T-helper 1 cell treated with Interleukin-12 subunit alpha and Interleukin-12 subunit beta and Interleukin-4 antibody, amounts not matched to agents 30 μg/mL and 1 μg/mL, for 36 hours (primary cell): ENCODE measurements around the gene SLC5A11.

Experiments used
- H3K27ac Mint-ChIP-seq: one replicate; pipeline ENCODE4 v1.8.0; 2021; ENCODE audit warnings: mild to moderate bottlenecking, mixed read lengths
- H3K27me3 Mint-ChIP-seq: one replicate; pipeline ENCODE4 v1.8.0; 2021; ENCODE audit warnings: low read depth, mixed read lengths
- H3K36me3 Mint-ChIP-seq: one replicate; pipeline ENCODE4 v1.8.0; 2021; ENCODE audit warnings: low read depth, mixed read lengths
- H3K4me1 Mint-ChIP-seq: one replicate; pipeline ENCODE4 v1.8.0; 2021; ENCODE audit warnings: low read depth, mixed read lengths
- H3K4me3 Mint-ChIP-seq: one replicate; pipeline ENCODE4 v1.8.0; 2021; ENCODE audit warnings: mild to moderate bottlenecking, moderate library complexity, mixed read lengths
- H3K9me3 Mint-ChIP-seq: one replicate; pipeline ENCODE4 v1.8.0; 2021; ENCODE audit warnings: mixed read lengths

Gene SLC5A11

DNA sequence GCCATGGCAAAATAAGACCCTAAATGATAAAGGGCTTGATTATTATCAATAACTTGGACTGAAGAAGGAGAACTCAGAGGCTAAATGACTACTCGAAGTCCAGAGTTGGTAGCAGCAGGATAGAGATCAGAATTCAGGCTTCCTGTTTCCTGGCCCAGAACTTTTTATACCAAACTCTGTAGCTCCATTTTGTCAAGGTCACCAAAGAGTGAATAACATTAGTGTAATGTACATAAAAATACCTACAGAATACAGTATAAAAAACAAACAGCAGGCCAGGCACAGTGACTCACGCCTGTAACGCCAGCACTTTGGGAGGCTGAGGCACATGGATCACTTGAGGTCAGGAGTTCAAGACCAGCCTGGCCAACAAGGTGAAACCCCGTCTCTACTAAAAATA is 90.4 kb downstream of the SLC5A11 start:
- no peak overlapping the region for H3K27ac Mint-ChIP-seq
- H3K27me3 Mint-ChIP-seq, result no peaks in the 10 kb centered on the region
- H3K36me3 Mint-ChIP-seq, result peaks cover 27% of the 10 kb centered on the region
- no peaks in the 10 kb centered on the region for H3K9me3 Mint-ChIP-seq
- H3K4me1 Mint-ChIP-seq, result no peaks in the 10 kb centered on the region
- H3K4me3 Mint-ChIP-seq, result no peak overlapping the region

DNA sequence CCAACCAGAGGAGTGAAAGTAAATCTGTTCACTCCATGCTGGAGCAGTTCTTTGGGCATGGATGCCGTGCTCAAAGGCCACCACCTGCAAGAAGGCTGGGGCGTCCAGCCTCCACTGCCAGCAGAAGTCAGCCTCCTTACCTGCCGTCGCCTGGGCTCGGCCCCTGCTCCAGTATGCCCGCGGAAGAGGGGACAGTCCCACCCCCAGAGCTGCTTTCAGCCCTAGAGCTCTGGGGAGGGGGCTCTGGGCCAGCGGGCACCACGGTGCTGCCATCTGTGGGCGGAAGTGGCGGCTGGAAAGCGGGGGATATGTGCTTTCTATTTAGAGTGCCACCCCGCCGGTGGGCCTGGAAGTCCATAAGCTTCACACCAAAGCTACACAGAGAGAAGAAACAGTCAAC is 93.5 kb downstream of the SLC5A11 start:
- Mint-ChIP-seq H3K4me3 (no peak overlapping the region), H3K36me3 (peaks cover 30% of the 10 kb centered on the region), H3K27me3 (no peaks in the 10 kb centered on the region), H3K4me1 (no peaks in the 10 kb centered on the region), H3K9me3 (no peaks in the 10 kb centered on the region), H3K27ac (no peak overlapping the region)

DNA sequence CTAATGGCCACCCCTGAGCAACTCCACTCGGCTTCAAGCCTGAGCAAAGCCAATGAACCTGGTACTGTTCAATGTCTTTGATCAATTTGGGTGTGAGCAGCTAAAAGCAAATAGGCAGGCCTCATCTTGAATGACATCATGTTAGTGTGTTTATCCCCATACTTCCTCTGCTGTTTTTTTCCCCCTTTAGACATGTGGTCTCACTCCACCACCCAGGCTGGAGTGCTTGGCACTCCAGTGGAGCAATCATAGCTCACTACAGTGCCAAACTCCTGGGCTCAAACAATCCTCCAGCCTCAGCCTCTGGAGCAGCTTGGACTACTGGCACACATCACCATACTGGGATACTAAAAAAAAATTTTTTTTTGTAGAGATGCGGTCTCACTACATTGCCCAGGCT is 94.0 kb downstream of the SLC5A11 start:
- Mint-ChIP-seq H3K27ac (no peak overlapping the region), H3K9me3 (no peaks in the 10 kb centered on the region), H3K36me3 (peaks cover 27% of the 10 kb centered on the region), H3K4me1 (no peaks in the 10 kb centered on the region), H3K4me3 (no peak overlapping the region), H3K27me3 (no peaks in the 10 kb centered on the region)

DNA sequence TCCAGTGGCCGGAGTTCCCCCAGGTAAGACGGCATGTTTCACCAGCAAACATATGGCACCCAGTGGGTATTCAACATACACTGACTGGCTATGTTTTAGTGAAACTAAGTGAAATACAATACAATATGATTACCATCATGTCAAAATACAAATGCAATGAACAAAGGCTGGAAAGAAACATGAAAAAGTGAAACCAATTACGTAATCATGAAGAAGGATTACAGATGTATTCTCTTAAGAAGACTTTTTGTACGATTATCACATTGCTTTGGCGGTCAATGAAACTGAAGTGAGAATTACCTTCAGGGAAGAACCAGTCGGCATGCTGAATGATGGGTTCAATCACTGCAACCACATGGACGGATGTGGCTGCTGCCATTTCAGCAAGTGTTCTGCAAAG is 97.7 kb downstream of the SLC5A11 start:
- H3K4me3 Mint-ChIP-seq, result no peak overlapping the region
- no peaks in the 10 kb centered on the region for H3K4me1 Mint-ChIP-seq
- H3K9me3 Mint-ChIP-seq, result no peaks in the 10 kb centered on the region
- H3K27me3 Mint-ChIP-seq, result no peaks in the 10 kb centered on the region
- H3K27ac Mint-ChIP-seq, result no peak overlapping the region
- peaks cover 37% of the 10 kb centered on the region for H3K36me3 Mint-ChIP-seq

DNA sequence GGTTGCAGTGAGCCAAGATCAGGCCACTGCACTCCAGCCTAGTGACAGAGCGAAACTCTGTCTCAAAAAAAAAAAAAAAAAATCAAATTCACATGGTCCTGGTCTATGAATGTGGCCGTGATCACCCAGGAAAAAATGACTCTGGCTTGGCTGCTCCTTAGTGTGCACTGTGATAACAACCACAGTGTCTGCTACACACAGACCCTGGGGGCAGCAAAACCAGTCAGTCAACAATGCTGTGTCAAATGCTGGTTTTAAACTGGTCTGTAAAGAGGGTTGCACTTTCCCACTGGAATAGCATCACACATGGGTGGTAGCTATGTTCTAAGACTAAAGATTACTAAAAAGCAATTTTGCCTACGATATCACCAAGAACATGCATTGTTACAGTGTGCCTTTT is 98.4 kb downstream of the SLC5A11 start:
- peaks cover 34% of the 10 kb centered on the region for H3K36me3 Mint-ChIP-seq
- H3K27me3 Mint-ChIP-seq, result no peaks in the 10 kb centered on the region
- no peaks in the 10 kb centered on the region for H3K9me3 Mint-ChIP-seq
- no peaks in the 10 kb centered on the region for H3K4me1 Mint-ChIP-seq
- H3K4me3 Mint-ChIP-seq, result no peak overlapping the region
- no peak overlapping the region for H3K27ac Mint-ChIP-seq

DNA sequence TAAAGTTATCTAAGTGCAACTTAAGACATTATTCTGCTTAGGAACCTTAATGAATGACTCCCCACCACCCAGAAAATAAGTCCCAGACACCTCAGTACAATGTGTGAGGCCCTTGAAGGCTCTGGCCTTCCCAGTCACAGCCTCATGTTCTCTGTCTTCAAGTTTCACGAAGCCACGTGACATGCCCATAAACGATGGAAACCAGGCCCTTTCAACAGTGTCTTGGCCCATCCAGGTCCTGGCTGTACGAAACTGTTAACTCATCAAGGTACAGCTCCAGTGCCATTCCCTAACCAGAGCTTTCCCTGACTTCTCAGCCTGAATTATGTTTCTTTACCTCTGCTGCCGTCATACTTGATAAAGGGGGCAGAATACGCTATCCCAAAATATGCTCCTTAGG is 100.4 kb downstream of the SLC5A11 start:
- H3K9me3 Mint-ChIP-seq, result no peaks in the 10 kb centered on the region
- H3K27ac Mint-ChIP-seq, result no peak overlapping the region
- peaks cover 34% of the 10 kb centered on the region for H3K36me3 Mint-ChIP-seq
- no peak overlapping the region for H3K4me3 Mint-ChIP-seq
- no peaks in the 10 kb centered on the region for H3K4me1 Mint-ChIP-seq
- no peaks in the 10 kb centered on the region for H3K27me3 Mint-ChIP-seq

DNA sequence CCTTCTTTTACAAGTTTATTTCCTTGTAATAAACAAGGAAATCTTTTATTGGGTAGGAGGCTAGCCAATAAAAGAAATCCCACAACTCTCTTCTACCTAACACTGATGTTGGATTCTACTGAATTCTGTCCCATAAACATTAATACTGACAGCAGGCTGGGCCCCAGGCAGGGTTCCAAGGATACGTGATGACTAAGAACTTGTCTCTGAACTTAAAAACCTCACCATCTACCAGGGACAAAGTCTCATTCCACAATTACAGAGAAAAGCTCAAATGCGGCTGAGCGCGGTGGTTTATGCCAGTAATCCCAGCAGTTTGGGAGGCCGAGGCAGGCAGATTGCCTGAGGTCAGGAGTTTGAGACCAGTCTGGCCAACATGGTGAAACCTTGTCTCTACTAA is 104.5 kb downstream of the SLC5A11 start:
- Mint-ChIP-seq H3K27me3 (no peaks in the 10 kb centered on the region), H3K4me3 (no peak overlapping the region), H3K9me3 (no peaks in the 10 kb centered on the region), H3K4me1 (no peaks in the 10 kb centered on the region), H3K27ac (no peak overlapping the region), H3K36me3 (peaks cover 38% of the 10 kb centered on the region)

DNA sequence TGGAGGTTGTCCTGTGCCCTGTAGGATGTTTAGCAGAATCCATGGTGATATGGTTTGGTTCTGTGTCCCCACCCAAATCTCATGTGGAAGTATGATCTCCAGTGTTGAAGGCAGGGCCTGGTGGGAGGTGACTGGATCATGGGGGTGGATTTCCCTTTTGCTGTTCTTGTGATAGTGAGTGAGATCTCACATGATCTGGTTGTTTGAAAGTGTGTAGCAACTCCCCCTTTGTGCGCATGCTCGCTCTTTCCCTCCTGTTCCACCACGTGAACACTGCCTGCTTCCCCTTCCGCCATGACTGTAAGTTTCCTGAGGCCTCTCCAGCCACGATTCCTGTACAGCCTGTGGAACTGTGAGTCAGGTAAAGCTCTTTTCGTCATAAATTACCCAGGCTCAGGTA is 107.5 kb downstream of the SLC5A11 start:
- H3K4me3 Mint-ChIP-seq, result no peak overlapping the region
- H3K36me3 Mint-ChIP-seq, result peaks cover 43% of the 10 kb centered on the region
- H3K27ac Mint-ChIP-seq, result no peak overlapping the region
- H3K27me3 Mint-ChIP-seq, result no peaks in the 10 kb centered on the region
- H3K9me3 Mint-ChIP-seq, result no peaks in the 10 kb centered on the region
- H3K4me1 Mint-ChIP-seq, result no peaks in the 10 kb centered on the region

DNA sequence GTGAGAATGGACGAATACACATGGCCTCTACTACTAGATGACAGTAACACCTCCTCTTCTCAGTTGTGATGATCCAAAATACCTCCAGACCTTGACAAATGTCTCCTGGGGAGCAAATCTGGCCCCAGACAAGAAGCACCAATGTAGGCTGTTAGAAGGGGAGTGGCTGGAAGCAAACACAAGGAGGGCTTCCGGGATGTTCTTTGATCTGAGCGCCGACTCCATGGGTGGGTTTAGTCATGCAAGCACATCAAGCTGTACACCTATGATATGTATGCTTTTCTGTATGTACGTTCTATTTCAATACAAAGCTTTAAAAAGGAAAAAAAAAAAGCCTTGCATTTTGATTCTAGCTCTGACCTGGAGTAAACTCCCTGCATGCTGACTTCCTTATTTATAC is 108.0 kb downstream of the SLC5A11 start:
- Mint-ChIP-seq H3K36me3 (peaks cover 44% of the 10 kb centered on the region), H3K9me3 (no peaks in the 10 kb centered on the region), H3K27me3 (no peaks in the 10 kb centered on the region), H3K27ac (no peak overlapping the region), H3K4me1 (no peaks in the 10 kb centered on the region), H3K4me3 (no peak overlapping the region)

DNA sequence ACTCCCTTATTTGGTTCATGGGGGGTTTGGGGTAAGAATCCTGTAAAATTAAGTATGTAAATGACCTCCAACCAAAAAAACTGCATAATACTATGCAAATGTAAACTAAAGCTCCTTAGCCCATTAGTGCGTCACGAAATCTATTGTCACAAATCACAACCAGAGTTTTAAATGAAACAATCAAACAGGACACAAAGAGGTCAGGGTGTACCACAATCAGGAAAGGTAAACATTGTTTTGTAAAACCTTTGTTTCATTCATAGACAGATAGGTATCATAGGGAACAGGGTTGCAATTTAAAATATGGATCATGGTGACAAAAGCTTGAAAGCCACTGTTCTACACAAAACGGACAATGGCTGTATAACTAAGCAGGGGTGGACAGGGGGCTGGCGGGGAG is 108.4 kb downstream of the SLC5A11 start:
- no peaks in the 10 kb centered on the region for H3K27me3 Mint-ChIP-seq
- H3K36me3 Mint-ChIP-seq, result peaks cover 45% of the 10 kb centered on the region
- no peaks in the 10 kb centered on the region for H3K4me1 Mint-ChIP-seq
- H3K9me3 Mint-ChIP-seq, result no peaks in the 10 kb centered on the region
- H3K27ac Mint-ChIP-seq, result no peak overlapping the region
- no peak overlapping the region for H3K4me3 Mint-ChIP-seq

DNA sequence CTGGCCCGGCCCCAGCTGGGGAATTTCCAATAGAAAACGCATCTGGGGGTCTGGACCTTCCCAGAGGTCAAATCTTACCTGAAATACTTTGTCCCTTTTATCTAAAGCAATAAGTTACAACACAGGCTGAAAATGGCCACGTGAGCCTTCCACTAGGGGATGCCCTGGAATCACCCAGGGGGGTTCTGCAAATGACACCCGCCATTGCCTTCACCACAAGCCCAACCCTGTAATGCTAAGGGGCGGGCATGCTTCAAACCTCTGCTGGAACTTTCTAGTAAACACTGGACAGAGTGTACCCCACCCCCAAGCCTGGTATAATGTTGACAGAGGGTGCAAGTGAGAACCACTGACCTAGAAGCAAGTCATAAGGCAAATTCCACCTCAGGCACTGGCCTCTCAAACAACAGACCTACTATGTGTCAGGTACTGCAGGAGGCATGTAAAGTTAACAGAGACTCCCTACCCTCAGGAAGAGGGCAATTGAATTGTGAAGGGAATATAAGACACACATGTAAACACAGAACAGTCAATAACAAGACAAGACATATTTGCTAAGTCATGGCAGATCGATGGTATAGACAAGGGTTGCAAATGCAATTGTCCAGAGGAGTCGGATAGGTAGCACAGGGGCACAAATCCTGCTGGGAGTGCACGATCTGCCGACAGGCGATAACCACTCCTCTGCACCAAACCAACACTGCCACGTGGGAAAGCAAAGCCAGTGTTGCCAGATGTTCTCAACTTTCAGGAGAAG is 110.4 kb downstream of the SLC5A11 start:
- Mint-ChIP-seq H3K36me3 (peaks cover 43% of the 10 kb centered on the region), H3K9me3 (no peaks in the 10 kb centered on the region), H3K4me1 (no peaks in the 10 kb centered on the region), H3K4me3 (no peak overlapping the region), H3K27ac (no peak overlapping the region), H3K27me3 (no peaks in the 10 kb centered on the region)

DNA sequence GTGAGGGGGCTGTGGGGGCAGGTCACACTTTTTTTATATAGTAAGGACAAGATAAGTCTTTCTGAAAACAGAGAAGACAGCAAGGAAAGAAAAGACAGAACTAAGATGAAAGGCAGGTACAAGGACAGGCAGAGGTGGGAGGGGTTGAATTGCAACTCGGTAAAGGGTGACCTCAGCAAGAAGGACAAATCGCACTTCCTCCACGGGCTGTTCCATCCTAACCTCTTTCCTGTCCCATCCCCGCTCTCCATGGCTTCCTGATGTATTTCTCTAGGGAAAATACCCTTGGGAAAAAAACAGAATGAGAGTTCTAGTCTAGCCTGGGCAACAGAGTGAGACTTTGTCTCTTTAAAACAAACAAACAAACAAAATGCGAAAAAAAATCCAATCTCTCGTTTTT is 112.1 kb downstream of the SLC5A11 start:
- Mint-ChIP-seq H3K4me1 (no peaks in the 10 kb centered on the region), H3K27me3 (no peaks in the 10 kb centered on the region), H3K36me3 (peaks cover 47% of the 10 kb centered on the region), H3K9me3 (peaks cover 10% of the 10 kb centered on the region), H3K4me3 (no peak overlapping the region), H3K27ac (no peak overlapping the region)
